Measurements from ENCODE around the gene IL22RA2.
"Not testable (repeated sequence)": the region's sequence is repeated elsewhere in the genome, so short reads cannot be mapped to it uniquely, and the experiment has no call there.

IL22RA2 gene

DNA sequence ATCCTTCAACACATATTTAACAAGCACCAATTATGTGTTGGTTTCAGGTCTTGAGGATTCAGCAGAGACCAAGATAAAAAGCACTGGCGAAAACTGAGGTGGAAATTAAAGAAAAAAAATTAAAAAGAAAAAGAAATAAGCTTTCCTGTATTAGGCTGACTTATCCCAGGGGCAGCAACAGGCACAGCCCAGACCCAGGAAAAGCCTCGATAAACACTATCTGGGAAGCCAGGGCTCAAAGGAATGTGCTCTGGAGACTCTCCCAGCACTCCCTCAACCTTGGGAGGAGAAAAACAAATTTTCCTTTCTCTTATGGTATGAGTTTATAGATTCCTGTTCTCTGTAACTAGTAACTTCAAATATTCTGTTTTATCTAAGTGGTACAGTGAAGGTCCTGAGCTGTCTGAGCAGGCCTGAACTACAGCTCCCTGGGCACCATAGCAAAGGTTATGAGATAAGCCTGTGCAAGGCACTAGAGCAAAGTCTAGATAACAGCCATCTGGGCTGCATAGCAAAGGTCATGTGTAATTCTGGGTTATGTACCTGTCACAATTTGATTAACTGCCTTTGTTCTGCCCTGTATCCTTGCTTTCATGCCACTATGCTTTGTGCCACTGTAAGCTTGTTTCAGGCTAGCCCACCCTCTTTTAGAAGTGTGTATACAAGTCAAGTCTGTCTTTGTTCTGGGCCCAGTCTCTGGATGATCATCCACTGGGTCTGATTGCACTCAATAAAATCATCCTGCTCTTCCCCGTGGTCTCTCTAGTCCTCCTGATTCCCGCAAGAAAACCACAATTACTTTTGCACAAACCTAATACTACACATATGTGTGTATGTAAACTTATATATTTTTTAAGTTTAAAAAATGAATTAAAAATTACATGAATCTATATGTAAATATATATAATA, 54.0 kb downstream of the IL22RA2 start:
- no peak for DNase-seq

DNA sequence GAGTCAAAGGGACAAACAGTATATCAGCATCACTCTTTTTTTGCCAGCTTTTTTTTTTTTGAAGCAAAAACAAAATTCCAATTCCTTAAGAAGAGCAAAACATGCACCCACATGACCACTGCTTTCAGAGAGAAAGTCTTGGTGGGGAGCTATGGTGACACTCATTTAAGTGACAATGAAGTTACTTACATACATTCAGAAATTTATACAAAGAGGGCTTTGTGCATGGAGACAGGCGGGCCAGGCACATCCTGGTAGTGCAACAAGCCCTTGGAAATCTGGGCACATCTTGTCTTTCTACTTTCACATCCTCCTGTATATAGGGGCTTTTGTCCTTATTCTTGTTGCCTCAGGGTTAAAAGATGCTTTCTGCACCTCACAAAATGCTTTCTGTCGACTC, 55.9 kb downstream of the IL22RA2 start:
- DNase-seq = no peak

DNA sequence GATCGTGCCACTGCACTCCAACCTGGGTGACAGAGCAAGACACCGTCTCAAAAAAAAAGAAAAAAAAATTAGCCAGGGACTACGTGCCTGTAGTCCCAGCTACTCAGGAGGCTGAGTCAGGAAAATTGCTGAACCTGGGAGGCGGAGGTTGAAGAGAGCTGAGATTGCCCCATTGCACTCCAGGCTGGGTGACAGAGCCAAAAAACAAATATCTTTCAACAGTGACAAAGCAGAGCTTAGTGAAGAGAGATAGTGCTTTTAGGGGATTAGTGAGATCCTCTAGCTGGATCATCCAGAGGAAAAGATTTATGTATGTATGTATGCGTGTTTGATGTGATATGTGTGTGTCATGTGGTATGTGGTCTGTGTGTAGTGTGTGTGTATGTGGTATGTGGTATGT, 56.6 kb downstream of the IL22RA2 start:
- DNase-seq = no peak

DNA sequence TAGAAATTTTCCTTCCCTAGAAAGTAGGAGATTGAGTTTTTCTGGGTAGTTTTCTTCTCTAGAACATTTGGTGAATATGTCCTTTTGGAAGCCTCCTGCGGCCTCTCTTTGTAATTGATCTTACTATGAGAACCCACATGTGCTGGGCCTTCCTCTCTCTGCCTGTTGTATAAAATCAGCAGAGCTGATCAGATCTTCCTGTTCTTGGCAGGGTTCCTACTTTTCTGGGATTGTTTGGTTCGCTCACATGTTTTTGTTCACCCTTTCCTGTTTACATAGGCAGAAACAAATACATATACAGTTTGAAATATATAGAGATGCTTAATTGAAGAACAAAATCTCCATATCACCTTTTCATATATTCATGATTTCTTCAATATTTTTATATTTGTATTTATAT, 57.8 kb downstream of the IL22RA2 start:
- DNase-seq = no peak

DNA sequence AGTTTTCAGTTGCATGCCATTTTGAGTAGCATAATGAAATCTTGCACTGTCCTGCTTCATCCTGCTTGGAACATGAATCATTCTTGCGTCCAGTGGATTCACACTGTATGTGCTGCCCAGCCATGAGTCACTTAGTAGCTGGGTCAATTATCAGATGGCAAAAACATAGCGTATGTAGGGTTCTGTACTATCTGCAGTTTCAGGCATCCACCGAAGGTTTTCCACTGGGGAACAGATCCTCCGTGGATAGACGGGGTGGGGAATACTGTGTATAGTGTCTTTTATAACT, 61.4 kb downstream of the IL22RA2 start:
- DNase-seq = no peak

DNA sequence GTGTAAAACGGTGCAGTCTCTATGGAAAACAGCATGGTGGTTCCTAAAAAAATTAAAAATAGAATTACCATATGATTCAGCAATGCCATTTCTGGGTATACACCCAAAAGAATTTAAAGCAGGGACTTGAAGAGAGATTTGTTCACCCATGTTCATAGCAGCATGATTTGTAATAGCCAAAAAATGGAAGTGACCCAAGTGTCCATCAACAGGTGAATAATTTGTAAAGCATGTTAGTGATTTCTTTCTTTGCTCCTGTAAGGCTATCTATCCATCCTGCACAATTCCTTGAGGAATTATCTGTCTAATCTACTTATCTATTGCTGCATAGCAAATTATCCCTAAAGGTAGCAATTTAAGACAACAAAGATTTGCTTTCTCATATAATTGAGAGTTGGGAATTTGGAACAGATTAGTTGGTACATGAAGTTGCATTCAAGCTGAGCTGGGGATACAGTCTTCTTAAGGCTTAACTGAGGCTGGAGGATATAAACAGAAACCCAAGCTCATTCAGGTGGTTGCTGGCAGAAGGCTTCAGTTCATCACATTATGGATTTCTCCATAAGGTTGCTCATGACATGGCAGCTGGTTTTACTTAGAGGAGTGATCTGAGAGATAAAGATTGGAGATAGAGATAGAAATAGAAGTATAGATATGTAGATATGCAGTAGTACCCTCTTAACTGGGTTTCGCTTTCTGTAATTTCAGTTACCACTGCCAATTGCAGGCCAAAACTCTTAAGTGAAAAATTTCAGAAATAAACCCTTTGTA, 62.0 kb downstream of the IL22RA2 start:
- no peak for DNase-seq

DNA sequence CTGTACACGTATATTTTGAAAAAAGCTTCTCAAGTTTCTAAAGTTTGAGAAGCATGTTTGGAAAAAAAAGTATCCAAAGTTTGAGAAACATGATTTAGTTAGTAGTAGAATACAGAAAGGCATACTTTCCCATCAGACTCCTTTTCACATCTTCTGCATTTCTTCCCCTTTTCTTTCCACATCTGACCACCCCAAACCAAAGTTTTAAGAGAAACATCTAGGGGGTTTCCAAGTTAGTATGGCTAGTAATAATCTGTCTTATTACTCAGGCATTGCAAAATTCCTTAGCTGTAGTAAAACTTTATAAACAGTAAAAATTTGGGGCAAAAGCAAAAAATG, 65.7 kb downstream of the IL22RA2 start:
- no peak for DNase-seq

DNA sequence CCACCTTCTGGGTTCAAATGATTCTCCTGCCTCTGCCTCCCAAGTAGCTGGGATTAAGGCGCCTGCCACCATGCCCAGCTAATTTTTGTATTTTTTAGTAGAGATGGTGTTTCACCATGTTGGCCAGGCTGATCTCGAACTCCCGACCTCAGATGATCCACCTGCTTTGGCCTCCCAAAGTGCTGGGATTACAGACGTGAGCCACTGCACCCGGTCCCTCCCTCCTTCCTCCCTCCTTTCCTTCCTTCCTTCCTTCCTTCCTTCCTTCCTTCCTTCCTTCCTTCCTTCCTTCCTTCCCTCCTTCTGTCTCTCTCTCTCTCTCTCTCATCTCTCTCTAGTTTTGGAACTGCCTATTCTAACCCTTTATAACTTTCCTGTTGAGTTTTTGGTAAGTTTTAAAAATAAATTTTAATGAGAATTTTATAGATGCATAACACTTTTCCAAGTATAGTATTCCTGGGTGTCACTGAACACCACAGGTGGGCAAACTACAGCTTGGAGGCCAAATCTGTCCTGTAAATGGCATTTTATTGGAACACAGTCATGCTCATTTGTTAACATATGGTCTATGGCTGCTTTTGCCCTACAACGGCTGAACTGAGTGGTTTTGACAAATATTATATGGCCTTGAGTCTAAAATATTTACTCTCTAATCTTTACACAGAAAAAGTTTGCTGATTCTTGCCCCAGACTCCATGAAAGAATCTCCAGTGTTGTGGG, 66.2 kb downstream of the IL22RA2 start:
- DNase-seq = not testable (repeated sequence)

DNA sequence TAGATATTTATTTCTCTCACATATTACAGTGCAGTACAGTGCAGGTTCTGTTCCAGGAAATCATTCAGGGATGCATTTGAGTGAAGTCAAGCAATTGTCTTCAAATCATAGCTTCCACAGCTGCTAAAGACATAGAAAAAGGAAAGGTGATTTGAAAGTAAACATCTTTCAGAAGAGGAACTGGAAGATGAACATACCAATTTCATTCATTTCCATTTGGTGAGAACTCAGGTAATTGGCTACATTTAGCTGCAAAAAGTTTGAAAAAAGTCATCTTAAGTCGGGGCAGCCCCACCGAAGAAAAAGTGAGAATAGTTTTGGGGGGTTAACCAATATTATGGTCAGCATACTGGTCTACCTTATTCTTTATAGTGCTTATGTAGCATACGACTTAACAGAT, 67.3 kb downstream of the IL22RA2 start:
- no peak for DNase-seq

DNA sequence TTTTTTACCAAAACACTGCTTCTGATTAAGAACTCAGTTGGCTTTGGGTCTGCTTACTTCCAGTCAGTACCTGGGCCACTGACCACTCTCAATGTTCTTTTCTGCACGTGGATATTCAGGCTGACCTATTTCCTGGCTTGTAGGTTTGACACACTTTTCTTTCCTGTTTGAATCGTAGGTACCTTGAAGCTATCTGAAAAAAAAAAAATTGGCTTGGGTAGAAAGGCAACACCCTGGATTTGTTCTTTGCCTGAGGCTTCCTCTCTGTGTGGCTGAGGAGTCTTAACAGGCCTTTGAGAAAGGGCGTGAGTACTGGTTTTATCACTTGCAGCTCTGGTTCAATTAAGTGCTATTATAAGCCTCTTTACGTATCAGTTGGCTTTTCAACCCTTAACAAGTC, 68.1 kb downstream of the IL22RA2 start:
- no peak for DNase-seq

DNA sequence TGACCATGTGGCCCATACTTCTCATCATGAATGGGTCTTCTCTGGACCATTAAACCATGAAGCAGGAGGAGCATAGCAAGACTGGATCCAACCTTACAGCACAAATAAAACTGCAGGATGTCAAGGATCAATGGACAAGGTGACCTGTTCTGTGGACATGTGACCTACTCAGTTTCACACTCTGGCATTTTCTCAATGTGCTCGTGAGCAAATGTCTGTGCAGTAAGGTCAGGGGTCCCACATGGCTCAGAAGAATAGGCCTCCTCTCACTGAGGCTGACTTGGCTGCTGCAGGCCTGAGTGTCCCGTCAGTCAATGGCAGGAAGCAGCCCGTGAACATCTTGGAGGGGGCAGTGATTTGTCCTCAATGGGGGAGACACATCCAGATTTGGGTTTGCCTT, 68.5 kb downstream of the IL22RA2 start:
- DNase-seq = no peak

DNA sequence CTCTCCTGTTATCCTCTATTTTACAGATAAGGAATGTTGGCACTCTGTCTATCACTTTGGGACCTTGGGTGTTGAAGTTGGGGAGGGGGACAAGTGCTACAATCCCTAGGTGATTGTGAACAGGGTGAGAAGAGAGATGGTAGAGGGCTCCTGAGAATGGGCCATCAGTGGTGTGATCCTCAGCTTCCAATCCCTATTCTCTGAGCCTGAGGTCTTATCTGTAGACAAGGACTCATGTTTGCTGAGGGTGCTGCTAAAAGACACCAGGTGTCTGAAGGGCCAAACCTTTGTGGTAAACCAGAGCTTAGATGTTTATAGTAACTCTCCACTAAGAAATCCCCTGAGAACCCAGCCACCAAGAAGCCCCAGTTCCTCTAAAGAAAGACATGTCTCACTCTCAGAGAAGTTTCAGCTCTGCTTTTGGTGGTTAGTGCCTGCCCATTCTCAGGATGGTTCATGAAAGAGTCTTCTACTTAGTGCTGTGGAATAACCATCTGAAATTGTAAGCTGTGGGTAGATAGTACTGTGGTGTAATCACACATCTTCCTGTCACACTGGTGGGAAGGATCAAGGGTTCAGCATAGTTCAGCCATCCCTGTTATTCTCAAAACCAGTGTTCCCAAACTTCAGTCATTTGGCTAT, 70.5 kb downstream of the IL22RA2 start:
- DNase-seq = no peak

DNA sequence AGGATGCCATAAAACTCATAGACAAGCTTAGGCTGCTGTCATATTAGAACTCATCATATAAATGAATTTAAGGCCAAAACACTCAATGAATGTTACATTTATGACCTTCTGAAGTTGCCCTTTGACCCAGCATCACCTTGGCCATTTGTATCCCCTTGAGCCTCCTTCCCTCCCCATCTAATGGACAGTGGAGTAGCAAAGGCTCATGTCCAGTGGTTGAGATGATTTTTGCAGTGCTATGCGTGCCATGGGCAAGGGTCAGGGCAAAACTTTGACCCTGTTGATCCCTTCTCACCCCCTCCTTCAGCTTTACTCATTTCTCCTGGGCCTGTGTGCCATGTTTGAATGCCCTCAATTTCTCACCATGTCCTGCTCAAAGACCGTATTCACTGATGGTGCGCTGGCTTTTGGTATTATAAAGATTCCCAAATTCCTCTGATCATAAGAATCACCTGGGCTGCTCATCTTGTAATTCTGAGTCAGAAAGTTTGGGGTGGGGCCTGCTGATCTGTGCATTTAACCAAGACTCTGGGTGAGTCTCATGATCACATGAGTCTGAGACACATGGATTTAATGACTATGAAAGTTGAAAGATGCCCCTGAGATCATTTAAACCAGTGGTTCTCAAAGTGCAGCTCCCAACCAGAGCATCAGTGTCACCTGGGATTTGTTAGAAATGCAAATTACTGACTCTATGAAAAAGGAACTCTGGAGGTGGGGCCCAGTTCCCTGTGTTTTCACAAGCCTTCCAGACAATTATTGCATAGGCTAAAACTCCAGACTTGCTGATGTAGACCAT, 71.2 kb downstream of the IL22RA2 start:
- DNase-seq = no peak

DNA sequence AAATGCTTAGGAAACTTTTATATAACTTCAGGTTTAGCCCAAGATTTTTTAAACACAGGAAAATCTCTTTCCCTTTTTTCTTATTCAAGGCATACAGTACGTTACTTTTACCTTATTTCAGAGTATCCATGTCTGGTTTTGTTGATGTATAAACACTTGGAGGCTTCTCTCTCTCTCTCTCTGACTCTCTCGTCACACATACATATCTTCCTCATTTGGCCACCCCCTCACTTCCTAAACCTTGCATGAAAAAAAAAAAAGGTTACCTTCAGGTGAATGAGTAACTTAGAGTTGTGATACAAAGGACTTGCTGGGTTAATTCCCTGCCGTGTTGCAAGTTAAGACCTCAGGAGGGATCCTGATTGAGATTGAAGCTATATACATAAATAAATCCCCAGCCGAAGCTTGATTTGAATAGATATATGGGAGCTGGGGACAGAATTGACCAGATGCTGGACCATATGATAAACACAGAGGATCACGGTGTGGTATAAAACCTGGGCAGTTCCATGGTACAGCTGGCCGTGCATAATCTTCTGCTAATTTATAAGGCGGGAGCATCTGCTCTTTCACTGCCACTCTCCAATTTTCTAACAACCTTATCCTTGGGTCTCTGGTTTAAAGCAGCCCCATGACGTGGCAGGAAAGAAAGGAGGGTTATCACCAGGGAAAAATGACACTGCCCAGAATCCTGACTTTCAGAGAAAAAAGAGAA, 73.6 kb downstream of the IL22RA2 start:
- DNase-seq = peak; percentile 97 to 99

DNA sequence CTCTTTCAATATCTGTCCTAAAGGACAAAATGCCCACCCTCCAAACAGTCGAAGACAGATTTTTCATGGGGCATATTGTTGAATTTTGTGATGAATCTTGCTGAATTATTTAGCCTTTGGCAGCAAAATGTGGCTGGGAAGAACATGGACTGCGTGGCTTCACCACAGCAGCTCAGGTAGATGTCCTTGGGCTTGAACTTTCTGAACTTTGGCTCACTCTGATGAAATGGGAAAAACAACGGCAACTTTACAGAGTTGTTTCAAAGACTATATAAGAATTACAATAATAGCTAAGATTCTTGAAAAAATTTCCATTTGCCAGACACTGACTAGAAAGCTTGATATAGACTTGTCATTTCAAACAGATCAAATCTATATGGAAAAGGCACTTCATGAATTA, 75.9 kb downstream of the IL22RA2 start:
- no peak for DNase-seq

DNA sequence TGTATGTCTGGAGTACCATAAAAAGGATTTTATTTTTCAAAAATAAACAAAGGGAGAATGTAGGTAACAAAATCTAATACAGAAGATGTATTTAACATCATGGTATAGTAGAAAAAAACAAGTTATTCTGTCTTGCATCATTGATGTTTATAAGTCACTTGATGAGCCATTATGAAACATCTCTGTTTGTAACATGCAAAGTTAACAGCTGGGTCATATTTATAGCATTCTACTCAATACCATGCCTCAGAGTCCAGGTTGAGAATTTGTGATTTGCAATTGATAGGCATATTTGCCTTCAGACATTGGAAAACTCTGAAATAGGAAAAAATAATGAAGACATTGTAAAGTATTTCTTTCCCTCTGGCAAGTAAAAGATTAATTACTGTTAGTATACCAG, 76.4 kb downstream of the IL22RA2 start:
- DNase-seq = no peak

DNA sequence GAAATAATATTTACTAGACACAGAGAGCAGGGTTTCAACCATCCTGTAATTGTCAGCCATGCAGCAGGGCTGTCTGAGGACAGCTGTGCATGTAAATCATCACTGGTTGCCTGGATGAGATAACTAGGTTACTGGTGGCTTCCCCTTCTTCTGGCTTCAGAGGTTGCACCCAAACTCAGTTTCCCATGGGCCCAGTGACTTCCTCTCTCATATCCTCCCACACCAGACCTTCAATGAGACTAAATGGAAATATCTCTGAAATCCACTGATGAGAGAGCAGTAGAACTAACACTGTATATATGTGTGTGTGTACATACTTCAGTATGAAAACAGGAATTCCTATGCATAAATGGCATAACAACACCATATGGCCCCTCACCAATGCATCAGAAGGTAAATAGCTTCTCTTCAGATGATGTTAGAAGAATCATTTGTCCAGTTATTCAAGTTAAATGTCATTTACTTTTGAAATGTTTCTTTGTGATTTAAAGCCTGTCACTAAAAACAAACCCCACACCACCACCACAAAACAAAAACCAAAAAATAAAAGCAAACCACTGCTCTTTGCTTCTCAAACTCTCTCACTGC, 77.7 kb downstream of the IL22RA2 start:
- DNase-seq = no peak

DNA sequence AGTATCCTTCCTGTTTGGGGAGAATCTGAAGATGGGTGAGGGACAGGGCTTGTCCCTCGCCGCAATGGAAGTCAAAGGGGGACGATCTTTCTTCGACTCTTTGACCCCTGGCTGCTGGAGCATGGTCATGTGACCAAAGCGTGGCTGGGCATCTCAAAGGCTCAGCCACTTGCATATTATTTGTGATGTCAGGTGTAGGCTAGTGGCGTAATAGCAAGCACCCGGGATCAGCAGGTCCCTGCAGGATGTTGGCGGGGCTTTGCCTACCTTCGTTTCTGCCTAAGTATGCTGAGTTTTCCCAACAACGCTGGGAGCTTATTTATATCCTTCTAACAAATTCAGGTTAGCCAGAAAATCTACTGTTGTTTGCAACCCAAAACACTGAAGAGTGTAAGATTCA, 78.4 kb downstream of the IL22RA2 start:
- no peak for DNase-seq

DNA sequence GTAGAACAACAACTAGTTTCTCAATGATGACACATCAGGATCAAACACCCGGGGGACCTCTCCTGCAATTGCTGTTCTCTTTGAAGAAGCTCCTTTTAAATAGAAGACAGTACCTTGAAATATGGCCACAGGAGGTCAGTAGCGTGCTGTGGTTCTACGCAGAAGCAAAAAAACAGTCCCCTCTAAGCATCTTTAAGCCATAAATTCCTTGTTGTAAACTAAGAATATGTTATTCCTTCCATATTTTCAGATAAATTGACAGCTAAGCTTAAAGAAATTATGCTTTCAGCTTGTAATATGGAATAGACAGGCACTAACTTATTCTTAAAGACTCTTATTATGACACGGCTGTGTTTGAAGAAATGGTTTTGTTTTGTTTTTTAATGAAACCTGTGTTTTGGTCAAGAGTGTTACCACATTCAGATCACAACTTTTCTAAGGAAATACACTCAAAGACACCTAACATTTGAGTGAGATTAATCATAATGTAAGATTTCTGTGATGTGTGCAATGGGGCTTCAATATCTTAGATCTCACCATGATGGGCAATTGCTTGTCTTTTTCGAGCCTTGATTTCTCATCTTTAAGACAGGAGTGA, 78.9 kb downstream of the IL22RA2 start:
- DNase-seq = peak; percentile 53 to 84
